HEK293 (cell line): ENCODE measurements around the gene NCOA7.

ENCODE experiments used
- ELK4 ChIP-seq: IDR thresholded peaks from 2 replicates; pipeline ENCODE4 v1.6.1; 2011; ENCODE audit warnings: mild to moderate bottlenecking, low read depth, low read length, borderline replicate concordance
- HOXC10 ChIP-seq: sonication (generic); formaldehyde crosslinking; IDR thresholded peaks from 2 replicates; pipeline ENCODE4 v1.8.1; 2023; ENCODE audit warnings: mild to moderate bottlenecking, missing genetic modification reagents
- KLF16 ChIP-seq: fragments of 450-650 bp; formaldehyde crosslinking; IDR thresholded peaks from 2 replicates; pipeline ENCODE4 v1.5.1; 2017; ENCODE audit warnings: missing biosample characterization, missing genetic modification characterization
- OVOL3 ChIP-seq: fragments of 450-650 bp; formaldehyde crosslinking; IDR thresholded peaks from 2 replicates; pipeline ENCODE4 v1.5.1; 2016; ENCODE audit warnings: missing biosample characterization, missing genetic modification characterization
- SP7 ChIP-seq: fragments of 450-650 bp; formaldehyde crosslinking; IDR thresholded peaks from 2 replicates; pipeline ENCODE4 v1.5.1; 2016; ENCODE audit warnings: missing biosample characterization, missing genetic modification characterization
- YY1 ChIP-seq: fragments of 450-650 bp; formaldehyde crosslinking; IDR thresholded peaks from 2 replicates; pipeline ENCODE4 v1.5.1; 2018; ENCODE audit warnings: missing biosample characterization, missing genetic modification characterization
- ZFHX2 ChIP-seq: fragments of 450-650 bp; formaldehyde crosslinking; conservative IDR thresholded peaks from 2 replicates; pipeline ENCODE4 v1.5.1; 2016; ENCODE audit warnings: missing biosample characterization, missing genetic modification characterization
- ZNF24 ChIP-seq: fragments of 450-650 bp; formaldehyde crosslinking; IDR thresholded peaks from 2 replicates; pipeline ENCODE4 v1.5.1; 2016; ENCODE audit warnings: missing biosample characterization, missing genetic modification characterization
- ZNF324 ChIP-seq: fragments of 450-650 bp; formaldehyde crosslinking; IDR thresholded peaks from 2 replicates; pipeline ENCODE4 v1.5.1; 2016; ENCODE audit warnings: missing biosample characterization, missing genetic modification characterization
- ZNF48 ChIP-seq: fragments of 450-650 bp; formaldehyde crosslinking; IDR thresholded peaks from 2 replicates; pipeline ENCODE4 v1.5.1; 2016; ENCODE audit warnings: missing biosample characterization, missing genetic modification characterization
- ZNF548 ChIP-seq: fragments of 450-650 bp; formaldehyde crosslinking; IDR thresholded peaks from 2 replicates; pipeline ENCODE4 v1.5.1; 2016; ENCODE audit warnings: missing biosample characterization, missing genetic modification characterization
- ZNF555 ChIP-seq: fragments of 450-650 bp; formaldehyde crosslinking; conservative IDR thresholded peaks from 2 replicates; pipeline ENCODE4 v1.5.1; 2017; ENCODE audit warnings: missing biosample characterization, mild to moderate bottlenecking, missing genetic modification characterization, inconsistent platforms
- ZNF610 ChIP-seq: fragments of 450-650 bp; formaldehyde crosslinking; IDR thresholded peaks from 2 replicates; pipeline ENCODE4 v1.5.1; 2016; ENCODE audit warnings: missing biosample characterization, missing genetic modification characterization, borderline replicate concordance
- ZNF621 ChIP-seq: fragments of 450-650 bp; formaldehyde crosslinking; IDR thresholded peaks from 2 replicates; pipeline ENCODE4 v1.5.1; 2017; ENCODE audit warnings: missing biosample characterization, missing genetic modification characterization
- ZNF623 ChIP-seq: fragments of 450-650 bp; formaldehyde crosslinking; IDR thresholded peaks from 2 replicates; pipeline ENCODE4 v1.5.1; 2016; ENCODE audit warnings: missing biosample characterization, missing genetic modification characterization
- ZNF624 ChIP-seq: fragments of 450-650 bp; formaldehyde crosslinking; IDR thresholded peaks from 2 replicates; pipeline ENCODE4 v1.5.1; 2017; ENCODE audit warnings: missing biosample characterization, missing genetic modification characterization
- ZNF654 ChIP-seq: fragments of 450-650 bp; formaldehyde crosslinking; IDR thresholded peaks from 2 replicates; pipeline ENCODE4 v1.5.1; 2016; ENCODE audit warnings: low read depth, missing biosample characterization, missing genetic modification characterization
- ZNF660 ChIP-seq: fragments of 450-650 bp; IDR thresholded peaks from 2 replicates; pipeline ENCODE4 v1.5.1; 2018; ENCODE audit warnings: missing biosample characterization, mild to moderate bottlenecking, missing genetic modification characterization
- ZNF677 ChIP-seq: fragments of 450-650 bp; IDR thresholded peaks from 2 replicates; pipeline ENCODE4 v1.5.0; 2018; ENCODE audit warnings: missing biosample characterization, mild to moderate bottlenecking, missing genetic modification characterization, moderate library complexity
- ZNF707 ChIP-seq: fragments of 450-650 bp; formaldehyde crosslinking; IDR thresholded peaks from 2 replicates; pipeline ENCODE4 v1.5.1; 2016; ENCODE audit warnings: missing biosample characterization, missing genetic modification characterization
- ZNF76 ChIP-seq: fragments of 450-650 bp; formaldehyde crosslinking; IDR thresholded peaks from 2 replicates; pipeline ENCODE4; 2016; ENCODE audit warnings: low read depth, missing biosample characterization, missing genetic modification characterization, borderline replicate concordance
- ZNF768 ChIP-seq: fragments of 450-650 bp; formaldehyde crosslinking; IDR thresholded peaks from 2 replicates; pipeline ENCODE4 v1.5.1; 2018; ENCODE audit warnings: missing biosample characterization, mild to moderate bottlenecking, missing genetic modification characterization
- ZNF785 ChIP-seq: fragments of 450-650 bp; formaldehyde crosslinking; IDR thresholded peaks from 2 replicates; pipeline ENCODE4 v1.5.1; 2016; ENCODE audit warnings: missing biosample characterization, missing genetic modification characterization
- ZNF791 ChIP-seq: fragments of 450-650 bp; formaldehyde crosslinking; IDR thresholded peaks from 2 replicates; pipeline ENCODE4 v1.5.1; 2016; ENCODE audit warnings: missing biosample characterization, missing genetic modification characterization
- ZNF792 ChIP-seq: fragments of 450-650 bp; formaldehyde crosslinking; IDR thresholded peaks from 2 replicates; pipeline ENCODE4 v1.5.1; 2016; ENCODE audit warnings: missing biosample characterization, missing genetic modification characterization
- ZNF843 ChIP-seq: fragments of 450-650 bp; formaldehyde crosslinking; IDR thresholded peaks from 2 replicates; pipeline ENCODE4 v1.5.1; 2016; ENCODE audit warnings: missing biosample characterization, missing genetic modification characterization
- TF ChIP-seq, protein P1 (sequence below): fragments of 450-650 bp; formaldehyde crosslinking; IDR thresholded peaks from 2 replicates; pipeline ENCODE4 v1.5.1; 2016; ENCODE audit warnings: missing biosample characterization, missing genetic modification characterization
- TF ChIP-seq, protein P2 (sequence below): fragments of 450-650 bp; formaldehyde crosslinking; IDR thresholded peaks from 2 replicates; pipeline ENCODE4 v1.5.1; 2016; ENCODE audit warnings: missing biosample characterization, missing genetic modification characterization
- TF ChIP-seq, protein P3 (sequence below): fragments of 450-650 bp; formaldehyde crosslinking; IDR thresholded peaks from 2 replicates; pipeline ENCODE4 v1.5.1; 2016; ENCODE audit warnings: missing biosample characterization, missing genetic modification characterization, borderline replicate concordance
- TF ChIP-seq, protein P4 (sequence below): fragments of 450-650 bp; formaldehyde crosslinking; IDR thresholded peaks from 2 replicates; pipeline ENCODE4 v1.5.1; 2016; ENCODE audit warnings: missing biosample characterization, missing genetic modification characterization

The NCOA7 gene

DNA sequence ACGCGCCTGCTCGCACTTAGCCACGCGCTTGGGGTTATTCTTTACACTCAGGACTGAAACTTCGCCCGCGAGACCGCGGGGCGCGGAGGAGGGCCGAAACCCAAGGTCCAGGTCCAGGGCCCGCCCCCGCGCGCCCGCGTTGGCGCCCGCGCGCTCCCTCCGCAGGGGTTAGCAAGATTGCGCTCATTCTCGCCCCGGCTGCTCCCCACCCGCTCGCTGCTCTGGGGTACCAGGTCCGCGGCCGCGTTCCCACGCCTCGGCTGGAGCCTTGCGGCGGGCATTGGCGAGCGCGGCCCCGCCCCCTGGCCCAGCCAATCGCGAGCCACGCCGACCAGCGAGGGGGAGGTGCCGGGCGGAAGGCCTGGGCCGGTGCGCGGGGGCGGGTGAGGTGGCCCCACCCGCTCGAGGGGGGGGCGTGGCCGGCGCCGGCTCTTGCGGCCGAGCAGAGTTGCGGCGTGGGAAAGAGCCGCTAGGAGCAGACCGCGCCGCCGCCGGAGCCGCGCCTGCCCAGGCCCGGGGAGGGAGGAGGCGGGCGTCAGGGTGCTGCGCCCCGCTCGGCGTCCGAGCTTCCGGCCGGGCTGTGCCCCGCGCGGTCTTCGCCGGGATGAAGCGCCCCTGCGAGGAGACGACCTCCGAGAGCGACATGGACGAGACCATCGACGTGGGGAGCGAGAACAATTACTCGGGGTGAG, 41.4 kb upstream of the NCOA7 start, which contains the start of gene HEY2 (continued):
- TF ChIP-seq YY1 (tag by site-specific recombination) (no peak), ZNF785 (tag by site-specific recombination) (peak; percentile 82; the same call in 1 of the 2 replicates), ZNF76 (no peak), ZFHX2 (tag by site-specific recombination) (peak; percentile 93), ELK4 (no peak; the same call in 1 of the 2 replicates), SP7 (tag by site-specific recombination) (no peak; the same call in 1 of the 2 replicates), ZNF654 (no peak), ZNF621 (no peak), ZNF707 (tag by site-specific recombination) (no peak), ZNF324 (tag by site-specific recombination) (no peak), ZNF677 (tag by site-specific recombination) (0 out of 2 replicates have a peak, but pooled peaks have one; percentile 20), ZNF24 (tag by site-specific recombination) (no peak), ZNF623 (tag by site-specific recombination) (no peak), ZNF792 (no peak), HOXC10 (CRISPR knock-in tag) (peak; percentile 71; the same call in 1 of the 2 replicates), ZNF768 (tag by site-specific recombination) (no peak), ZNF660 (tag by site-specific recombination) (peak; percentile 52; the same call in 1 of the 2 replicates), ZNF624 (tag by site-specific recombination) (no peak), ZNF48 (tag by site-specific recombination) (no peak), ZNF791 (tag by site-specific recombination) (no peak), KLF16 (tag by site-specific recombination) (peak; percentile 23; the same call in 1 of the 2 replicates), ZNF610 (tag by site-specific recombination) (peak; percentile 35; the same call in 1 of the 2 replicates), ZNF548 (tag by site-specific recombination) (no peak; the same call in 1 of the 2 replicates), ZNF555 (no peak), OVOL3 (tag by site-specific recombination) (no peak), ZNF843 (tag by site-specific recombination) (no peak)
- TF ChIP-seq, protein P1, sequence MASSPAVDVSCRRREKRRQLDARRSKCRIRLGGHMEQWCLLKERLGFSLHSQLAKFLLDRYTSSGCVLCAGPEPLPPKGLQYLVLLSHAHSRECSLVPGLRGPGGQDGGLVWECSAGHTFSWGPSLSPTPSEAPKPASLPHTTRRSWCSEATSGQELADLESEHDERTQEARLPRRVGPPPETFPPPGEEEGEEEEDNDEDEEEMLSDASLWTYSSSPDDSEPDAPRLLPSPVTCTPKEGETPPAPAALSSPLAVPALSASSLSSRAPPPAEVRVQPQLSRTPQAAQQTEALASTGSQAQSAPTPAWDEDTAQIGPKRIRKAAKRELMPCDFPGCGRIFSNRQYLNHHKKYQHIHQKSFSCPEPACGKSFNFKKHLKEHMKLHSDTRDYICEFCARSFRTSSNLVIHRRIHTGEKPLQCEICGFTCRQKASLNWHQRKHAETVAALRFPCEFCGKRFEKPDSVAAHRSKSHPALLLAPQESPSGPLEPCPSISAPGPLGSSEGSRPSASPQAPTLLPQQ, result peak; percentile 33
- TF ChIP-seq, protein P2, sequence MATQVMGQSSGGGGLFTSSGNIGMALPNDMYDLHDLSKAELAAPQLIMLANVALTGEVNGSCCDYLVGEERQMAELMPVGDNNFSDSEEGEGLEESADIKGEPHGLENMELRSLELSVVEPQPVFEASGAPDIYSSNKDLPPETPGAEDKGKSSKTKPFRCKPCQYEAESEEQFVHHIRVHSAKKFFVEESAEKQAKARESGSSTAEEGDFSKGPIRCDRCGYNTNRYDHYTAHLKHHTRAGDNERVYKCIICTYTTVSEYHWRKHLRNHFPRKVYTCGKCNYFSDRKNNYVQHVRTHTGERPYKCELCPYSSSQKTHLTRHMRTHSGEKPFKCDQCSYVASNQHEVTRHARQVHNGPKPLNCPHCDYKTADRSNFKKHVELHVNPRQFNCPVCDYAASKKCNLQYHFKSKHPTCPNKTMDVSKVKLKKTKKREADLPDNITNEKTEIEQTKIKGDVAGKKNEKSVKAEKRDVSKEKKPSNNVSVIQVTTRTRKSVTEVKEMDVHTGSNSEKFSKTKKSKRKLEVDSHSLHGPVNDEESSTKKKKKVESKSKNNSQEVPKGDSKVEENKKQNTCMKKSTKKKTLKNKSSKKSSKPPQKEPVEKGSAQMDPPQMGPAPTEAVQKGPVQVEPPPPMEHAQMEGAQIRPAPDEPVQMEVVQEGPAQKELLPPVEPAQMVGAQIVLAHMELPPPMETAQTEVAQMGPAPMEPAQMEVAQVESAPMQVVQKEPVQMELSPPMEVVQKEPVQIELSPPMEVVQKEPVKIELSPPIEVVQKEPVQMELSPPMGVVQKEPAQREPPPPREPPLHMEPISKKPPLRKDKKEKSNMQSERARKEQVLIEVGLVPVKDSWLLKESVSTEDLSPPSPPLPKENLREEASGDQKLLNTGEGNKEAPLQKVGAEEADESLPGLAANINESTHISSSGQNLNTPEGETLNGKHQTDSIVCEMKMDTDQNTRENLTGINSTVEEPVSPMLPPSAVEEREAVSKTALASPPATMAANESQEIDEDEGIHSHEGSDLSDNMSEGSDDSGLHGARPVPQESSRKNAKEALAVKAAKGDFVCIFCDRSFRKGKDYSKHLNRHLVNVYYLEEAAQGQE (tag by site-specific recombination), result no peak
- TF ChIP-seq, protein P3, sequence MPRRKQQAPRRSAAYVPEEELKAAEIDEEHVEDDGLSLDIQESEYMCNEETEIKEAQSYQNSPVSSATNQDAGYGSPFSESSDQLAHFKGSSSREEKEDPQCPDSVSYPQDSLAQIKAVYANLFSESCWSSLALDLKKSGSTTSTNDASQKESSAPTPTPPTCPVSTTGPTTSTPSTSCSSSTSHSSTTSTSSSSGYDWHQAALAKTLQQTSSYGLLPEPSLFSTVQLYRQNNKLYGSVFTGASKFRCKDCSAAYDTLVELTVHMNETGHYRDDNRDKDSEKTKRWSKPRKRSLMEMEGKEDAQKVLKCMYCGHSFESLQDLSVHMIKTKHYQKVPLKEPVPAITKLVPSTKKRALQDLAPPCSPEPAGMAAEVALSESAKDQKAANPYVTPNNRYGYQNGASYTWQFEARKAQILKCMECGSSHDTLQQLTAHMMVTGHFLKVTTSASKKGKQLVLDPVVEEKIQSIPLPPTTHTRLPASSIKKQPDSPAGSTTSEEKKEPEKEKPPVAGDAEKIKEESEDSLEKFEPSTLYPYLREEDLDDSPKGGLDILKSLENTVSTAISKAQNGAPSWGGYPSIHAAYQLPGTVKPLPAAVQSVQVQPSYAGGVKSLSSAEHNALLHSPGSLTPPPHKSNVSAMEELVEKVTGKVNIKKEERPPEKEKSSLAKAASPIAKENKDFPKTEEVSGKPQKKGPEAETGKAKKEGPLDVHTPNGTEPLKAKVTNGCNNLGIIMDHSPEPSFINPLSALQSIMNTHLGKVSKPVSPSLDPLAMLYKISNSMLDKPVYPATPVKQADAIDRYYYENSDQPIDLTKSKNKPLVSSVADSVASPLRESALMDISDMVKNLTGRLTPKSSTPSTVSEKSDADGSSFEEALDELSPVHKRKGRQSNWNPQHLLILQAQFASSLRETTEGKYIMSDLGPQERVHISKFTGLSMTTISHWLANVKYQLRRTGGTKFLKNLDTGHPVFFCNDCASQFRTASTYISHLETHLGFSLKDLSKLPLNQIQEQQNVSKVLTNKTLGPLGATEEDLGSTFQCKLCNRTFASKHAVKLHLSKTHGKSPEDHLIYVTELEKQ, result no peak
- TF ChIP-seq, protein P4, sequence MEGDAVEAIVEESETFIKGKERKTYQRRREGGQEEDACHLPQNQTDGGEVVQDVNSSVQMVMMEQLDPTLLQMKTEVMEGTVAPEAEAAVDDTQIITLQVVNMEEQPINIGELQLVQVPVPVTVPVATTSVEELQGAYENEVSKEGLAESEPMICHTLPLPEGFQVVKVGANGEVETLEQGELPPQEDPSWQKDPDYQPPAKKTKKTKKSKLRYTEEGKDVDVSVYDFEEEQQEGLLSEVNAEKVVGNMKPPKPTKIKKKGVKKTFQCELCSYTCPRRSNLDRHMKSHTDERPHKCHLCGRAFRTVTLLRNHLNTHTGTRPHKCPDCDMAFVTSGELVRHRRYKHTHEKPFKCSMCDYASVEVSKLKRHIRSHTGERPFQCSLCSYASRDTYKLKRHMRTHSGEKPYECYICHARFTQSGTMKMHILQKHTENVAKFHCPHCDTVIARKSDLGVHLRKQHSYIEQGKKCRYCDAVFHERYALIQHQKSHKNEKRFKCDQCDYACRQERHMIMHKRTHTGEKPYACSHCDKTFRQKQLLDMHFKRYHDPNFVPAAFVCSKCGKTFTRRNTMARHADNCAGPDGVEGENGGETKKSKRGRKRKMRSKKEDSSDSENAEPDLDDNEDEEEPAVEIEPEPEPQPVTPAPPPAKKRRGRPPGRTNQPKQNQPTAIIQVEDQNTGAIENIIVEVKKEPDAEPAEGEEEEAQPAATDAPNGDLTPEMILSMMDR (tag by site-specific recombination), result peak; percentile 15; the same call in 1 of the 2 replicates
